OCI-M2 (cell line): ENCODE results near the gene ACADSB.

Source experiments
- DNase-seq: peaks from one replicate; lab custom pipeline; 2025; ENCODE audit not compliant: unreplicated experiment; lab: John Stamatoyannopoulos, UW

The ACADSB gene

DNA sequence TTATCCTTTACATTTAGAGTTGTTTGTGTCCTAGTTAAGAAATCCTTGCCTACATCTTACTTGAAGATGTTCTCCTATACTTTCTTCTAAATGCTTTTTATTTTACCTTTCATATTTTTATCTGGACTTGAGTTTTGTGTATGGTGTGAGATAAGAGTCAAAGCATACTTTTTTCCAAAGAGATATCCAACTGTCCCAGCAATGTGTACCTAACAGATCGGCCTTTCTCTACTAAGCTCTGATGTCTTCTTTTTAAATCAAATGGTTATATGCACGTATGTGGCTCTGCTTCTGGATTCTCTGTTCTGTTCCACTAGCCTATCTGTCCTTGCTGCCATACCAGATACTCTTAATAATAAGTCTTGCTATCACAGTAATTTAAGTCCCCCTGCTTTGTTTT is 7.4 kb upstream of the ACADSB start:
- no peak for DNase-seq

GRCh38 chr10:123004298-123004697 is 4.5 kb upstream of the ACADSB start:
- no peak for DNase-seq

- DNase-seq = no peak
Measured at GRCh38 chr10:123007558-123008354, 1.1 kb upstream of the ACADSB start.

- DNase-seq = no peak
Measured at GRCh38 chr10:123009105-123009820, 457 bp downstream of the ACADSB start.

DNA sequence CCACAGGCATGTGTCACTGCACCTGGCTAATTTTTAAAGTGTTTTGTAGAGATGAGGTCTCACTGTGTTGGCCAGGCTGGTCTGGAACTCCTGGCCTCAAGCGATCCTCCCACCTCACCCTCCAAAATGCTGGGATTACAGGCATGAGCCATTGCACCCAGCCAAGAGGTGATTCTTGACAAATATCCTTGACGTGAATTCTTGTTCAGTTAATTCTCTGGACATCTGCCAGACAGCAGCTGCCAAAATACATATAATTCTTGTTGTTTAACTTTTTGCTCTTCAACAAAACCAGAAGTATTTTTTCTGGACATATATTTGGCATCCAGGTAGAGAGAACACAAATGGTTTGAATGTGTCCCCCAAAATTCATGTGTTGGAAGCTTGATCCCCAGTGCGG is 3.2 kb downstream of the ACADSB start:
- no peak for DNase-seq

DNA sequence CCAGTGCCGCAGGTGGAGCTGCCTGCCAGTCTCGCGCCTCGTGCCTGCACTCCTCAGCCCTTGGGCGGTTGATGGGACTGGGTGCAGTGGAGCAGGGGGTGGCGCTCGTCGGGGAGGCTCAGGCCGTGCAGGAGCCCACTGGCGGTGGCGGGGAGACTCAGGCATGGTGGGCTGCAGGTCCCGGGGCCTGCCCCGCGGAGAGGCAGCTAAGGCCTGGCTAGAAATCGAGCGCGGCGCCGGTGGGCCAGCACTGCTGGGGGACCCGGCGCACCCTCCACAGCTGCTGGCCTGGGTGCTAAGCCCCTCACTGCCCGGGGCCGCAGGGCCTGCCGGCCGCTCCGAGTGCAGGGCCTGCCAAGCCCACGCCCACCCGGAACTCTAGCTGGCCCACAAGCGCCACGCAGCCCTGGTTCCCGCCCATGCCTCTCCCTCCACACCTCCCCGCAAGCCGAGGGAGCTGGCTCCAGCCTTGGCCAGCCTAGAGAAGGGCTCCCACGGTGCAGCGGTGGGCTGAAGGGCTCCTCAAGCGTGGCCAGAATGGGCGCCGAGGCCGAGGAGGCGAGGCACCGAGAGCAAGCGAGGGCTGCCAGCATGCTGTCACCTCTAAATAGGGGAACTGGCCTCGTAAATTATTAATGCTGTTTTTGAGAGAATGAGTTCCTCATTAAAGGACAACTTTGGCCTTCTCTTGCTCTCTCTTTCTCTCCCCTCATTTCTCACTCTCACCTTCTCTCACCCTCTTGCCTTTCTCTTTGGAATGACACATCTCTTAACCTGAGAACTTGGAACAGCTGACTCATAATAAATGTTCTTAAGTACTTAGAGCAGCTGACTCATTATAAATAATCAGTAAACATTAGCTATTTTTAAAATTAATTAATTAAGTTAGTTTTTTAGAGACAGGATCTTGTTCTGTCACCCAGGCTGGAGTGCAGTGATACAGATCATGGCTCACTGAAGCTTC is 4.9 kb downstream of the ACADSB start:
- no peak for DNase-seq

- DNase-seq = no peak
Measured at GRCh38 chr10:123014772-123015171, 6.0 kb downstream of the ACADSB start.

DNA sequence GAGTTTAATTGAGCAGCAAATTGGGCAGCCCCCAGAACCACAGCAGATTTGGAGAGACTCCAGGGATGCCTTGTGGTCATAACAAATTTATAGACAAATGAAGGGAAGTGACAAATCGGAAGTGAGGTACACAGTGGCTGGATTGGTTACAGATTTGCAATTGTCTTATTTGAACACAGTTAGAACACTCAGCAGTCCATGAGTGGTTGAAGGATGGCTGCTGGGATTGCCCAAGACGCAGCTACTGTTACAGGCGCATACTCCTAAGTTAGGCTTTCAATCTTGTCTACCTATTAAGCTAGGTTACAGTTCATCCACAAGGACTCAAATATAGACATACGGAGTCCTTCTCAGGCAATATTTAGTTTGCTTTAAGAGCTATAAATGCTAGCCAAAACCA is 7.4 kb downstream of the ACADSB start:
- no peak for DNase-seq

DNA sequence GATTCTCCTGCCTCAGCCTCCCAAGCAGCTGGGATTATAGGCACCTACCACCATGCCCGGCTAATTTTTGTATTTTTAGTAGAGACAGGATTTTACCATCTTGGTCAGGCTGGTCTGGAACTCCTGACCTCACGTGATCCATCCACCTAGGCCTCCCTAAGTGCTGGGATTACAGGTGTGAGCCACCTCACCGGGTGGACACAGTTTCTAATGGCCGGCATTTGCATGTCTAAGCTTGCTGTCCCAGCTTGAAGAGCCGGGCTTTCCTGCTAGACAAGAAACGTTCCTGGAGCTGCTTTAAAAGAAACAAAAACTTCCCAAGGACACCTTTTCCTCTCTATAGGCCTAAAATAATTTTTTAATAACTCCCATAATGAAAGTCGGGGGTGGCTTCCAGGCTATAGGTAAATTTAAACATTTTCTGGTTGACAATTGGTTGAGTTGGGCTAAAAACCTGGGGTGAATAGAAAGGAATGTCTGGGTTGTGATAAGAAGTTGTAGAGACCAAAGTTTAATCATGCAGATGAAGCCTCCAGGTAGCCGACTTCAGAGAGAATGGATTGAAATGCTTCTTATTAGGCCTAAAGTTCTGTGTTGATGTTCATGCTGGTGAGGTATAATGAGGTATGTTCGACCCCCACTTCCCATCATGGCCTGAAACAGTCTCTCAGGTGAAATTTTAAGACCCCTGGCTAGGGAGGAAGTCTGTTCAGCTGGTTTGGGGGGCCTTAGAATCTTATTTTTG is 8.8 kb downstream of the ACADSB start:
- no peak for DNase-seq

DNA sequence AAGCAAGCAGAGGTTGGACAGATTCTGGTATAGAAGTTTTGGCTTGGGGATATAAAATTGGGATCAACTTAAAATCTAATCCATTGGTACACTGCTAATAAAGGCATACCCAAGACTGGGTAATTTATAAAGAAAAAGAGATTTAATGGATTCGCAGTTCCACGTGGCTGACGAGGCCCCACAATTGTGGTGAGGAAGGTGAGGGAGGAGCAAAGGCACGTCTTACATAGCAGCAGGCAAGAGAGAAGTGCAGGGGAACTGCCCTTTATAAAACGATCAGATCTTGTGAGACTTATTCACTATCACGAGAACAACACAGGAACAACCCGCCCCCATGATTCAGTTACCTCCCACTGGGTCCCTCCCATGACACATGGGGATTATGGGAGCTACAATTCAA is 9.7 kb downstream of the ACADSB start:
- no peak for DNase-seq

GRCh38 chr10:123019264-123019663 is 10.5 kb downstream of the ACADSB start:
- no peak for DNase-seq

- no peak for DNase-seq
Measured at GRCh38 chr10:123019941-123020703, 11.3 kb downstream of the ACADSB start.

DNA sequence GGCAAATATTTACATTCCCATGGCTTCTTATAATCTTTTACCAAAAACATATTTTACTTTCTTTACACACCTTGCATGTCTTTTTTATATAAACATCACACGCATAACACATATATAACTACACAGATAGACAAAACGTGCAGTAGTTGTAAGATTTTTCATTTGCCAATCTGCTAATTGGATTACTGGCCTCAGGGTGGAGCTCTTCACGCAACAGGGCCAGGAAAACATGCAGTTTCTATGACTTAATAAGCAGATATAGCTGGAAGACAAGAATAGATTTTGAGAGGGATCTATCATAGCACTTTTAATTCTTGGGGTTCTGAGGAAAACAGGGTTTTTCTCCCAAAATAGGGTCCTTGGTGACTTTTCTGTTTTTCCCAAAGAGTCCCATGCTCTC is 12.7 kb downstream of the ACADSB start:
- DNase-seq = no peak

DNA sequence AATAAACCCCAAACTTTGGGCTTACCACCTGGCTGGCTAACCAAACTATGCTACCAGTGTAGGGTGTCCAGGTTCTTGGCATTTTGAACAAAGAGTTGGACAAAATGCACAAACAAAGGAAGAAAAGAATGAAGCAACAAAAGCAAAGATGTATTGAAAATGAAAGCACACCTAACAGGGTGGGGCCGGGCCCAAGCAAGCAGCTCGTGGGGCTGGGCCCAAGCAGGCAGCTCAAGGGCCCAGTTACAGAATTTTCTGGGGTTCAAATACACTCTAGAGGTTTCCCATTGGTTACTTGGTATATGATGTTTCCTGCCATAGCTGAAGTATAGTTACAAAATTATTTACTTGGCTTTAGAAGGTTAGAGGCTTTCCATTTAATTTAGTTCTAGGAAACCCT is 15.7 kb downstream of the ACADSB start:
- DNase-seq = no peak

- DNase-seq = no peak
Measured at GRCh38 chr10:123026302-123026701, 17.5 kb downstream of the ACADSB start.

- no peak for DNase-seq
Measured at GRCh38 chr10:123027861-123028260, 19.1 kb downstream of the ACADSB start.

GRCh38 chr10:123031124-123031523 is 22.3 kb downstream of the ACADSB start:
- DNase-seq = no peak

GRCh38 chr10:123034332-123034731 is 25.5 kb downstream of the ACADSB start:
- DNase-seq = no peak

DNA sequence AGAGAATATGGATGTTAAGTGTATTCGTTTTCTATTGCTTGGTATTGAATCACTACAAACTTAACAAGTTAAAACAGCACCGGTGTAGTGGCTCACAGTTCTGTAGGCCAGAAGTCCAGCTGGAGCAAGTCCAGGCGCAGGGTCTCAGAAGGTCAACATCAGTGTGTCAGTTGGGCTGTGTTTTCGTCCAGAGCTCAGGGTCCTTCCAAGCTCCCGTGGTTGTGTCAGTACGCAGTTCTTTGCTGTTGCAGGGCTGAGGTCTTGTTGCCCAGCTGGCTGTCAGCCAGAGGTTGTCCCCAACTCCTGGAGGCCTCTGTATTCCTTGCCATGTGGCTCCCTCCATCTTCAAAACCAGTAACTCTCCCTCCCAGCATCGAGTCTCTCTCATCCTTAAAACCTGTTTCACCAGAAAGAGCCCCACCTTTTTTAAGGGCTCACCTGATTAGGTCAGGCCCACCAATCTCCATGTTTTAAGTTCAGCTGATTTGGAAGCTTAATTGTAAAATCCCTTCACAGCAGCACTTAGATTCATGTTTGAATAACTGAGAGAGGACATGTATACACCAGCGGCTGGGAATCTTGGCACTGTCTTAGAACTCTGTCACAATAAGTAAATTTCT is 26.8 kb downstream of the ACADSB start:
- no peak for DNase-seq
